GM18498 (cell line): Measurements from ENCODE around the gene GLYATL1B.

ENCODE experiments used
- ATAC-seq: cut with Tn5 transposase; IDR thresholded peaks from one replicate; pipeline ENCODE4 v1.9.1; 2021; ENCODE audit warnings: mild to moderate bottlenecking, moderate library complexity; ENCODE audit not compliant: unreplicated experiment

GLYATL1B gene

DNA sequence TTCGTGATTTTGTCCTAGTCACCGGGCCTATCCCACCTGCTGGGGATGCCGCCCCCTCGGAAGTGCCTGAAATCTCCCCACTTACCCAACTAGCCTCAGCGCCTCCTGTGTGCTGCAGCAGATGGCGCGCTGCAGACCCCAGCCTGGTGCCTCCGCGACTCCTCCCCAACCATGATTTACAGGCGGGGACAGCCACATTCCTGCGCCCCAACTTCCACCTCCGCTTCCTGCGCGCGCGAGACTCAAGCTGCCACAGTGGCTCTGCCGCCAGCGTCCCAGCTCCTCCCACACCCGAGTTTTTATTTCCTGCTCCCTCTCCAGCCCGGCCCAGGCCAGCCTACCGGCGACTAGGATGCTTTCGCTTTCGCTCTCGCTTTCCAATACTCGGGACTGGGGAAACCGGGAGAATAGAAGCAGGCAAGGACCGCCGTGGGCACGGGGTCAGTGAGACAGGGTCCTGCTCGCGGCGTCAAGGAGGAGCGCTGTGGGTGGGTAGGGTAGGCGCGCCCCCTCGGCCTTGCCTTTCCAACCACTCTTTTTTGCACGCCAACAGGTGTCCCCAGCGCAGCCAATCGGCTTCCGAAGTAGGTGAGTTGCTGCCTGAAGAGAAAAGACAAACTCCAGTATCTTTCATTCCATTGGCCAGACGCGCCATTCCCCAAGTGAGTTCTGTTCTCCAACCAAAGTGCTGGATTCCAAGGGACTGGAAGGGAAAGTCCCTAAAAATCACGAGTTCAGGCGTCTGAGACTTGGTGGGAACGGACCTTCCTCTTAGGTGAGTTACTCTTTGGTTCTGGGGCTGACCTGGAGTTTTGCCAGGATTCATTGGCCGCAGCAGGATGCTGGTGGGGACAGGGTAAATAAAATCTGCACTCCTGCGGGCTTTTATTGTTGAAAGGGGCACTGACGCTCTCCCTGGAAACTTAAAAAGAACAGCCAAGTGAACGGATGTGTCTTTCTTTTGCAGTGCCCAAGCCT is 56.7 kb downstream of the GLYATL1B start, which contains the start of gene FAM111A:
Gene FAM111A, plus strand, starts transcription at position 327 of the 978 bp plus-strand sequence. CDS start 6,017 bp downstream, outside the sequence.
- ATAC-seq: peak; percentile 78

DNA sequence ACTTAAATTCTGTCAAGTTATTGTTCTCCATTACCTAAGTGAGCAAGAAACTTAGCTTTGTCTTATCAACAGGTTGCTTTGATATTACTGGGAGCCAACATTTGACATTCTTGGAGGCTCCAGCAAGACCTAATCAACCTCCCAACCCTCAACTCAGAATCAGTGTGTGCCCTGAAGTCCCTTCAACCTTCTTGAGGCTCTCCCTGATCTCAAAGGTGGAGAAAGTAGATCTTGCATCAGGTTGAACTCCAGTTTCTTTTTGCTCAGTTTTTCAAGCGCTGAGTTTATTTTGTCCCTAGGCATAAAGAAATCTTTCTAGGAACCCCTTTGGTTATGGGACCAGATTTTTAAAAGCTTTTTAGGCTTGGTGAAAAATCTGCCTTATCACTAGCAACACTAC is 58.0 kb downstream of the GLYATL1B start:
- no peak for ATAC-seq
